Activated gamma-delta T cell treated with Interleukin-2 at 50 U/mL for 16 hours (primary cell): ENCODE measurements around the gene EWSR1.

Experiments used
- DNase-seq: peaks from one replicate; pipeline ENCODE4 v3.0.0-alpha.2; 2020

Gene EWSR1

GRCh38 chr22:29307596-29308147 is 39.6 kb downstream of the EWSR1 start:
- DNase-seq: no peak

GRCh38 chr22:29308148-29308790 is 40.2 kb downstream of the EWSR1 start:
- DNase-seq: no peak

GRCh38 chr22:29308791-29309262 is 40.8 kb downstream of the EWSR1 start:
- DNase-seq: no peak

- no peak for DNase-seq
Observed at GRCh38 chr22:29309332-29310064, 41.4 kb downstream of the EWSR1 start.

GRCh38 chr22:29310065-29310862 is 42.2 kb downstream of the EWSR1 start:
- DNase-seq: no peak

GRCh38 chr22:29310863-29311339 is 42.8 kb downstream of the EWSR1 start:
- no peak for DNase-seq

GRCh38 chr22:29311464-29312217 is 43.6 kb downstream of the EWSR1 start:
- DNase-seq: no peak

GRCh38 chr22:29312218-29313125 is 44.4 kb downstream of the EWSR1 start:
- DNase-seq: no peak

GRCh38 chr22:29313126-29313575 is 45.1 kb downstream of the EWSR1 start:
- no peak for DNase-seq

GRCh38 chr22:29313576-29314466 is 45.8 kb downstream of the EWSR1 start:
- no peak for DNase-seq

GRCh38 chr22:29314537-29315285 is 46.6 kb downstream of the EWSR1 start:
- no peak for DNase-seq

- DNase-seq: no peak
Observed at GRCh38 chr22:29315286-29316140, 47.4 kb downstream of the EWSR1 start, which contains the start of gene RASL10A. RASL10A (minus strand) TSS chr22:29315697; CDS start chr22:29315246, 451 bp downstream.

- no peak for DNase-seq
Observed at GRCh38 chr22:29316141-29316828, 48.2 kb downstream of the EWSR1 start.

- DNase-seq: no peak
Observed at GRCh38 chr22:29317827-29318454, 49.9 kb downstream of the EWSR1 start.

- no peak for DNase-seq
Observed at GRCh38 chr22:29319072-29319471, 51.0 kb downstream of the EWSR1 start.

GRCh38 chr22:29320546-29320945 is 52.5 kb downstream of the EWSR1 start:
- no peak for DNase-seq

GRCh38 chr22:29323641-29324040 is 55.6 kb downstream of the EWSR1 start:
- no peak for DNase-seq
